WTC11 (cell line): Measurements from ENCODE around the gene SCN8A.

Experiments used
- ESRRA ChIP-seq: sonication (generic); formaldehyde crosslinking; IDR thresholded peaks from 2 replicates; pipeline ENCODE4 v1.8.1; 2022; ENCODE audit warnings: mild to moderate bottlenecking, missing genetic modification reagents, borderline replicate concordance
- FOXJ3 ChIP-seq: sonication (generic); formaldehyde crosslinking; IDR thresholded peaks from 2 replicates; pipeline ENCODE4 v1.9.0; 2021; ENCODE audit warnings: missing genetic modification reagents, mild to moderate bottlenecking, borderline replicate concordance
- FOXP4 ChIP-seq: sonication (generic); formaldehyde crosslinking; IDR thresholded peaks from 2 replicates; pipeline ENCODE4 v1.8.0; 2022; ENCODE audit warnings: mild to moderate bottlenecking, missing genetic modification reagents
- KAT7 ChIP-seq: sonication (generic); formaldehyde crosslinking; IDR thresholded peaks from 2 replicates; pipeline ENCODE4 v1.8.1; 2023; ENCODE audit warnings: missing genetic modification reagents, mild to moderate bottlenecking, borderline replicate concordance
- NR2C2 ChIP-seq: sonication (generic); formaldehyde crosslinking; IDR thresholded peaks from 2 replicates; pipeline ENCODE4 v1.8.0; 2022; ENCODE audit warnings: mild to moderate bottlenecking, missing genetic modification reagents
- SP1 ChIP-seq: sonication (generic); formaldehyde crosslinking; conservative IDR thresholded peaks from 2 replicates; pipeline ENCODE4 v1.8.1; 2022; ENCODE audit warnings: missing genetic modification reagents
- TP53 ChIP-seq: sonication (generic); formaldehyde crosslinking; IDR thresholded peaks from 2 replicates; pipeline ENCODE4 v1.8.1; 2023; ENCODE audit warnings: mild to moderate bottlenecking, missing genetic modification reagents
- ZNF138 ChIP-seq: sonication (generic); formaldehyde crosslinking; conservative IDR thresholded peaks from 2 replicates; pipeline ENCODE4 v1.8.1; 2022; ENCODE audit warnings: mild to moderate bottlenecking, moderate library complexity, missing genetic modification reagents
- TF ChIP-seq, protein P1 (sequence below): fragments of 200-600 bp; IDR thresholded peaks from 2 replicates; pipeline ENCODE4 v1.8.0; 2022; ENCODE audit warnings: antibody characterized with exemption
- TF ChIP-seq, protein P2 (sequence below): sonication (generic); formaldehyde crosslinking; IDR thresholded peaks from 2 replicates; pipeline ENCODE4 v1.8.0; 2023; ENCODE audit warnings: missing genetic modification reagents
- TF ChIP-seq, protein P3 (sequence below): fragments of 250-450 bp; sonication (Bioruptor Pico); IDR thresholded peaks from 2 replicates; pipeline ENCODE4 v1.9.0; 2021; ENCODE audit warnings: mild to moderate bottlenecking
- TF ChIP-seq, protein P4 (sequence below): sonication (generic); formaldehyde crosslinking; IDR thresholded peaks from 2 replicates; pipeline ENCODE4 v1.8.0; 2022; ENCODE audit warnings: mild to moderate bottlenecking, missing genetic modification reagents

GRCh38 chr12:51846911-51847642, 256.0 kb downstream of the SCN8A start:
- no peak for TF ChIP-seq KAT7
- no peak for TF ChIP-seq ESRRA (CRISPR knock-in tag)
- no peak for TF ChIP-seq FOXJ3 (CRISPR knock-in tag)
- TF ChIP-seq, protein P1, sequence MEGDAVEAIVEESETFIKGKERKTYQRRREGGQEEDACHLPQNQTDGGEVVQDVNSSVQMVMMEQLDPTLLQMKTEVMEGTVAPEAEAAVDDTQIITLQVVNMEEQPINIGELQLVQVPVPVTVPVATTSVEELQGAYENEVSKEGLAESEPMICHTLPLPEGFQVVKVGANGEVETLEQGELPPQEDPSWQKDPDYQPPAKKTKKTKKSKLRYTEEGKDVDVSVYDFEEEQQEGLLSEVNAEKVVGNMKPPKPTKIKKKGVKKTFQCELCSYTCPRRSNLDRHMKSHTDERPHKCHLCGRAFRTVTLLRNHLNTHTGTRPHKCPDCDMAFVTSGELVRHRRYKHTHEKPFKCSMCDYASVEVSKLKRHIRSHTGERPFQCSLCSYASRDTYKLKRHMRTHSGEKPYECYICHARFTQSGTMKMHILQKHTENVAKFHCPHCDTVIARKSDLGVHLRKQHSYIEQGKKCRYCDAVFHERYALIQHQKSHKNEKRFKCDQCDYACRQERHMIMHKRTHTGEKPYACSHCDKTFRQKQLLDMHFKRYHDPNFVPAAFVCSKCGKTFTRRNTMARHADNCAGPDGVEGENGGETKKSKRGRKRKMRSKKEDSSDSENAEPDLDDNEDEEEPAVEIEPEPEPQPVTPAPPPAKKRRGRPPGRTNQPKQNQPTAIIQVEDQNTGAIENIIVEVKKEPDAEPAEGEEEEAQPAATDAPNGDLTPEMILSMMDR: no peak
- TF ChIP-seq, protein P2, sequence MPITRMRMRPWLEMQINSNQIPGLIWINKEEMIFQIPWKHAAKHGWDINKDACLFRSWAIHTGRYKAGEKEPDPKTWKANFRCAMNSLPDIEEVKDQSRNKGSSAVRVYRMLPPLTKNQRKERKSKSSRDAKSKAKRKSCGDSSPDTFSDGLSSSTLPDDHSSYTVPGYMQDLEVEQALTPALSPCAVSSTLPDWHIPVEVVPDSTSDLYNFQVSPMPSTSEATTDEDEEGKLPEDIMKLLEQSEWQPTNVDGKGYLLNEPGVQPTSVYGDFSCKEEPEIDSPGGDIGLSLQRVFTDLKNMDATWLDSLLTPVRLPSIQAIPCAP: no peak
- no peak for TF ChIP-seq NR2C2
- TF ChIP-seq, protein P3, sequence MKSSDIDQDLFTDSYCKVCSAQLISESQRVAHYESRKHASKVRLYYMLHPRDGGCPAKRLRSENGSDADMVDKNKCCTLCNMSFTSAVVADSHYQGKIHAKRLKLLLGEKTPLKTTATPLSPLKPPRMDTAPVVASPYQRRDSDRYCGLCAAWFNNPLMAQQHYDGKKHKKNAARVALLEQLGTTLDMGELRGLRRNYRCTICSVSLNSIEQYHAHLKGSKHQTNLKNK (CRISPR knock-in tag): no peak
- no peak for TF ChIP-seq FOXP4
- TF ChIP-seq SP1: no peak
- peak; percentile 42; the same call in 1 of the 2 replicates for TF ChIP-seq TP53 (CRISPR knock-in tag)
- no peak for TF ChIP-seq ZNF138 (CRISPR knock-in tag)
- TF ChIP-seq, protein P4, sequence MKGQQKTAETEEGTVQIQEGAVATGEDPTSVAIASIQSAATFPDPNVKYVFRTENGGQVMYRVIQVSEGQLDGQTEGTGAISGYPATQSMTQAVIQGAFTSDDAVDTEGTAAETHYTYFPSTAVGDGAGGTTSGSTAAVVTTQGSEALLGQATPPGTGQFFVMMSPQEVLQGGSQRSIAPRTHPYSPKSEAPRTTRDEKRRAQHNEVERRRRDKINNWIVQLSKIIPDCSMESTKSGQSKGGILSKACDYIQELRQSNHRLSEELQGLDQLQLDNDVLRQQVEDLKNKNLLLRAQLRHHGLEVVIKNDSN (CRISPR knock-in tag): no peak
